Body of pancreas (tissue), 4 donors: Measurements from ENCODE around the gene SIPA1L3. TPM values are rescaled to one million over a fixed set of nuclear protein-coding genes. Genes with fewer than 3 reads are reported as not detected.
"Not testable (repeated sequence)": the region's sequence is repeated elsewhere in the genome, so short reads cannot be mapped to it uniquely, and the experiment has no call there.

Experiments
- ATAC-seq: fragments of 150-250 bp; one replicate; pipeline ENCODE4 v1.9.1; 2016
- DNase-seq, 4 donors: peaks; one replicate each; pipeline ENCODE4 v3.0.0-alpha.2; 2019
- H3K27ac ChIP-seq, 4 donors: fragments of 200-600 bp; sonication (generic); 1 replicate in 3 of 4; 2 replicates in 1 of 4; pipeline versions ENCODE4 v1.5.1 to v1.6.1; 2016 to 2019; ENCODE audit warnings: mild to moderate bottlenecking in 1 of 4, mixed read lengths in 1 of 4, moderate library complexity in 1 of 4
- H3K27me3 ChIP-seq, 2 donors: fragments of 200-600 bp; sonication (generic); one replicate each; pipeline ENCODE4 v1.6.0; 2016; ENCODE audit warnings: mild to moderate bottlenecking in 1 of 2
- H3K36me3 ChIP-seq, 2 donors: fragments of 200-600 bp; sonication (generic); replicated peaks in 1 of 2; 2 replicates each; pipeline ENCODE4 v1.5.1; 2016; ENCODE audit warnings: low read depth in 2 of 2; ENCODE audit not compliant: insufficient read depth in 1 of 2
- H3K4me1 ChIP-seq: fragments of 200-600 bp; sonication (generic); one replicate; pipeline ENCODE4 v1.6.0; 2016
- H3K4me3 ChIP-seq, 2 donors: fragments of 200-600 bp; sonication (generic); 1 replicate in 1 of 2; 2 replicates in 1 of 2; pipeline ENCODE4 v1.5.1; 2016 to 2019
- H3K9me3 ChIP-seq, 3 donors: fragments of 200-600 bp; sonication (generic); 1 replicate in 2 of 3; 2 replicates in 1 of 3; pipeline ENCODE4 v1.5.1; 2016
- CTCF ChIP-seq, 7 experiments: fragments of 450-650 bp in 4 of 7; fragments of 200-600 bp in 3 of 7; sonication (generic) in 3 of 7; IDR thresholded peaks; one replicate each; pipeline ENCODE4 v1.5.1; 2016 to 2019; ENCODE audit warnings: antibody characterized with exemption in 7 of 7
- POLR2A ChIP-seq, 3 donors: fragments of 450-650 bp; IDR thresholded peaks; one replicate each; pipeline ENCODE4 v1.6.1; 2016; ENCODE audit warnings: antibody characterized with exemption in 3 of 3, mild to moderate bottlenecking in 2 of 3
- WGBS, 2 donors: methylation state at CpG; one replicate each; pipeline ENCODE4 v1.1.5; 2017; 5-methylcytosine and 5-hydroxymethylcytosine counted together
- intact Hi-C: fragments of 100-400 bp; cut with DNase I; formaldehyde crosslinking; loops from one replicate; pipeline ENCODE4 v1.15.1; 2023
- total RNA-seq, 2 donors: library from RNA; depleted of rRNA; stranded (reverse); fragments of >200 nt; gene quantifications; one replicate each; pipeline ENCODE4 v1.1.0, GENCODE V29; 2016

SIPA1L3 gene
- total RNA-seq, 2 donors from 2014 or later = 41.5 to 62.0 TPM

GRCh38 chr19:38024992-38025908 lies 118.2 kb downstream of the SIPA1L3 start:
- Histone ChIP-seq H3K9me3 (no peaks in the 10 kb centered on the region), H3K27ac (peak overlapping the region in 3 of 4 donors; percentile 51 to 71 (median 65)), H3K4me3 (no peak overlapping the region), H3K36me3 (no peaks in the 10 kb centered on the region), H3K27me3 (no peaks in the 10 kb centered on the region), H3K4me1 (peaks cover 41% of the 10 kb centered on the region)
- no peak for TF ChIP-seq POLR2A (IDR thresholded peaks at IDR 0.05)
- no peak for TF ChIP-seq CTCF (IDR thresholded peaks at IDR 0.05)
- WGBS, 2 donors = 63 to 78% methylated on average over 18 to 22 of the region's 22 CpGs
- peak; percentile 52 for ATAC-seq
- intact Hi-C loops = no loop called here
- peak in 1 of 4 donors; percentile 22 for DNase-seq

GRCh38 chr19:38025909-38026307 lies 118.9 kb downstream of the SIPA1L3 start:
- TF ChIP-seq CTCF (IDR thresholded peaks at IDR 0.05) (no peak), POLR2A (IDR thresholded peaks at IDR 0.05) (no peak)
- DNase-seq (no peak), ATAC-seq (no peak)
- peaks cover 41% of the 10 kb centered on the region for H3K4me1 ChIP-seq
- H3K36me3 ChIP-seq = no peaks in the 10 kb centered on the region
- H3K27me3 ChIP-seq = no peaks in the 10 kb centered on the region
- intact Hi-C loops = no loop called here
- H3K27ac ChIP-seq = peak overlapping the region in 2 of 4 donors; percentile 65 to 71
- H3K9me3 ChIP-seq = no peaks in the 10 kb centered on the region
- 75 to 79% methylated on average over 2 of the region's 2 CpGs for WGBS, 2 donors
- no peak overlapping the region for H3K4me3 ChIP-seq

GRCh38 chr19:38028913-38029510 lies 122.0 kb downstream of the SIPA1L3 start:
- TF ChIP-seq POLR2A (IDR thresholded peaks at IDR 0.05) (no peak), CTCF (IDR thresholded peaks at IDR 0.05) (no peak)
- Histone ChIP-seq H3K36me3 (no peaks in the 10 kb centered on the region), H3K27me3 (no peaks in the 10 kb centered on the region), H3K4me1 (peaks cover 23% of the 10 kb centered on the region), H3K27ac (no peak overlapping the region), H3K9me3 (no peaks in the 10 kb centered on the region), H3K4me3 (no peak overlapping the region)
- ATAC-seq = no peak
- intact Hi-C loops = no loop called here
- WGBS, 2 donors = 73 to 74% methylated on average over 6 of the region's 6 CpGs
- no peak for DNase-seq

GRCh38 chr19:38030001-38030400 lies 123.0 kb downstream of the SIPA1L3 start:
- DNase-seq, H3K9me3 ChIP-seq, H3K27ac ChIP-seq, H3K27me3 ChIP-seq, H3K36me3 ChIP-seq, H3K4me3 ChIP-seq, intact Hi-C loops, ATAC-seq: not testable (repeated sequence)
- WGBS, 2 donors = 96 to 100% methylated on average over 3 to 8 of the region's 8 CpGs
- H3K4me1 ChIP-seq = peaks cover 13% of the 10 kb centered on the region

GRCh38 chr19:38030686-38031422 lies 123.8 kb downstream of the SIPA1L3 start:
- Histone ChIP-seq H3K36me3 (no peaks in the 10 kb centered on the region), H3K4me1 (peaks cover 7% of the 10 kb centered on the region), H3K4me3 (no peak overlapping the region), H3K9me3 (no peaks in the 10 kb centered on the region), H3K27me3 (no peaks in the 10 kb centered on the region), H3K27ac (no peak overlapping the region)
- DNase-seq (no peak), ATAC-seq (no peak)
- 76 to 79% methylated on average over 6 to 9 of the region's 9 CpGs for WGBS, 2 donors
- TF ChIP-seq POLR2A (IDR thresholded peaks at IDR 0.05) (no peak), CTCF (IDR thresholded peaks at IDR 0.05) (no peak)
- intact Hi-C loops = no loop called here
